Left lobe of liver (tissue), 2 donors: ENCODE measurements around the gene MAGEF1. TPM values are rescaled to one million over a fixed set of nuclear protein-coding genes. Genes with fewer than 3 reads are reported as not detected.

ENCODE experiments used
- ATAC-seq: fragments of 200-7000 bp; cut with Tn5 transposase; one replicate; pipeline ENCODE4 v1.9.1; 2020; ENCODE audit warnings: mild to moderate bottlenecking, moderate library complexity
- DNase-seq: peaks from one replicate; pipeline ENCODE4 v3.0.0-alpha.2; 2020; ENCODE audit warnings: low spot score
- total RNA-seq: library from RNA; stranded (reverse); gene quantifications from one replicate; pipeline ENCODE4 v1.2.1, GENCODE V29; 2021
- donor health status: DM: no; HTN: no; CAD: no; lungs with moderate emphysema.
- donor health status: DM: no; HTN: yes; CAD: no.

Gene MAGEF1
- total RNA-seq, 1 donor from 2014 or later = 12.0 TPM

DNA sequence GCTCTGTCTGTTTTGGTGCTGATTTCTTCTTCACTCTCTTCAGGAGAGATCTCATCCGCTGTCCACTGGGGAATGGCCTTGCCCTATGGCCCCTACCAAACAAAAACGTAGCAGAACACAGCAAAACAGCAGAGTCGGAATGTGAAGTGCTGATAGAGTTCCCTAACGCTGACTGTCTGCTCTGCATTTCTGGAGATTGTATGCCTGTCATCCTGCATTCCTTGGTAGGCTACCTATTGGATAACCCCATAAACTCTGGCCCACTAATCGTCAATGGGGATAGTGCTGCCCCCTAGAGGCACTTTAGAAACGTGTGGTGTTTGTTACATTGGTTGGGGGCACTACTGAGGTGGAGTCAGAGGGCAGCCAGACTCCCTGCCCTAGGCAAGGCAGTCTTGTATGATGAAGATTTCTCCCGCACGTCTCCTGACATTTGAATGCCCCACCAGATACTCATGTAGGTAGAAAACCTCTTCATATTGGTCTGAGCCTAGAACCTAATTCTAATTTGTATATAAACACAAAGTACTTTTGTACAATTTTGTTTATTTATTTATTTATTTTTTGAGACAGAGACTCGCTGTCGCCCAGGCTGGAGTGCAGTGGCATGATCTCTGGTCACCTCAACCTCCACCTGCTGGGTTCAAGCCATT lies 15.6 kb upstream of the MAGEF1 start:
- ATAC-seq (peak; percentile 99), DNase-seq (peak; percentile 56)

DNA sequence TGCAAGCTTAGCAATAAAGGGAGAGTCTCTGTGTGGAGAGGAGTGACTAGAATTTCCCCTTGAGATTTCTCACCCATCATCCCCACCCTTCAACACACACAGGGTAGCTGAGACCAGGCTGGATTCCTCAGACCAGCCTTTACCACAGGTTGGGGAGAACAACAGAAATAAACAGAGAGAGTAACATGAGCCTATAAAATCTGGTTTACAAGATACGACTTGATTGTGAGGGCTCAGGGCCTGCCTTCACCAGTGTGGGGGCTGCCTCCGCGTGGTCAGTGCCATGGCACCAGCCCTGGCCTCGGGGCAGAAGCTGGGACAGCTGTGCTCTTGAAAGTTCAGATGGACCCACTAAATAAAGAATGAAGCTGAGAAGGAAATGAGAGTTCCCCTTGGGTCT lies 14.6 kb upstream of the MAGEF1 start:
- no peak for ATAC-seq
- peak; percentile 23 for DNase-seq

DNA sequence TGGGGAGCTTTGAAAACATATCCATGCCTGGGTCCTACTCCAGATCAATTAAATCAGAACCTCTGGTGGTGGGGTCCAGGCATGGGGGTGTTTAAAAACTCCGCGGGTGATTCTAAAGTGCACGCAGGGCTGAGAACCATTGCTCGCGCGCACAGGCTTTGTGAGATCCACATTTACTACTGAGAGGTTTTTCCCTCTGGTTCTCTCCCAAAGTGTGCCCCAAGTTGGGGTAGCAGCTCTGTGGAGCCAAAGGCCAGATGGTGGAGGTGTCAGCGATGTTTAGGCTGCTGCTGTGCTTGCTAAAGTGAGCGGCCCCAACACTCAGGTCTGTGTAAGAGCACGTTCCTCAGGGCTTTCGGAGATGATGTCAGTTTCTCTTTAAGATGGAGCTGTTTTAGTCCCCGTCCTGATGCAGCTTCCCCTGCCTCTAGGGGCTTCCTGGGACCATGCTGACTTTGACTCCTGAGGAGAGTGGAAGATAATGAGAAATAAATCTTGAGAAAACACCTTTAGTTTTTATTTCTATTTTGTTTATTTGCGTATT lies 13.4 kb upstream of the MAGEF1 start:
- ATAC-seq = no peak
- peak; percentile 23 for DNase-seq

DNA sequence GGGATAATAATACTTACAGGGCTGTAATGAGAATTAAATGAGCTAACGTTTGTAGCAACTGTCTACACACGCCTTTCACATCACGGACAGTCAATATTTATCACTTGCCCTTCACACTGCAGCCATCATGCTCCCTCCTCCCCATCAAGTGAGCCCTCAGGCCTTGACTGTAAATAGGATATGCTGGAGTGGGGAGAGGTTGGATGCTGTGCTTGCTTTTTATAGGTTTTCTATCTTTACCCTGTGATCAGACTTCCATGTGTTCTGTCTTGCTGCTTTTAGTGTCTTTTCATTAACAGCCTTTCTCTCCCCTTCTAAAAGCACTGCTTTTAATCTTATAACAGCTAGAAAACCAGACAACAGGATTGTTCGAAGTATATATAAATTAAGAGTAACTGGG lies 12.8 kb upstream of the MAGEF1 start:
- DNase-seq = no peak
- no peak for ATAC-seq

DNA sequence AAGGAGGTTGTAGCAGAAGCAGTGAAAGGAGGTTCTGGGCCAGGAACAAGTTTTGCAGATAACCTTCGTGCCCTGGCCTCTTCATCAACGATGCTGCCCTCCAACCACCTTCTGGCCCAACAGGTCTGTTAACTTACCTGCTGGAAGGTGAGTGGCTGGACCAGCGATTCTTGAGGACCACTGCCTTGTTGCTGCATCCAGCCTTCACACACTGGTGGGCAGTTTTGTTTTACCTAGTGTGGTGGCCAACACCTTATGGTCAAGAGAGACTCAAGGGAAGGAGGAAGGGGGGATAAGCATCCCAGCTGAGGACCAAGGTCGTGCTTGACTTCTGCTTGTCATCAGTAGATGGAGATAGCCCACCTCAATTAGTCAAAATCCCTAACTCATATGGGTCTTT lies 7.8 kb upstream of the MAGEF1 start:
- ATAC-seq (no peak), DNase-seq (peak; percentile 28)

DNA sequence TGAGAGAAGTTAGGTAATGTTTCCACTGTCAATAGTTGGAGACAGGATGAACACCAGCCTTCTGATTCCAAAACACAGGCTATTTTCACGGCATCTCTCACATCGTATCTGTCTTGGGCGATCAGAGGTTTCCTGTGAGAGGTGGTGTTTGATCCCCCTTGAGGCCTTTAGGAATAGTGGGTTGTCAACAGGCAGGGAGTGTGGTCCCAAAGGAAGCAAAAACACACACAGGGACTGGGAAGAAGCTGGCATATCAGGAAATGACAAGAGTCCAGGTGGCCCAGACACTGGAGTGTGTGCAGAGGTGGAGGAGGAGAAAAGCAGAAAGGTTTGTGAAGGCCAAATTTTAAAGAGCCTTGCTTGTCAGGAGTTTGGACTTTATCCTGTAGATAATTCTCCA lies 6.6 kb upstream of the MAGEF1 start:
- ATAC-seq = no peak
- peak; percentile 5 for DNase-seq

DNA sequence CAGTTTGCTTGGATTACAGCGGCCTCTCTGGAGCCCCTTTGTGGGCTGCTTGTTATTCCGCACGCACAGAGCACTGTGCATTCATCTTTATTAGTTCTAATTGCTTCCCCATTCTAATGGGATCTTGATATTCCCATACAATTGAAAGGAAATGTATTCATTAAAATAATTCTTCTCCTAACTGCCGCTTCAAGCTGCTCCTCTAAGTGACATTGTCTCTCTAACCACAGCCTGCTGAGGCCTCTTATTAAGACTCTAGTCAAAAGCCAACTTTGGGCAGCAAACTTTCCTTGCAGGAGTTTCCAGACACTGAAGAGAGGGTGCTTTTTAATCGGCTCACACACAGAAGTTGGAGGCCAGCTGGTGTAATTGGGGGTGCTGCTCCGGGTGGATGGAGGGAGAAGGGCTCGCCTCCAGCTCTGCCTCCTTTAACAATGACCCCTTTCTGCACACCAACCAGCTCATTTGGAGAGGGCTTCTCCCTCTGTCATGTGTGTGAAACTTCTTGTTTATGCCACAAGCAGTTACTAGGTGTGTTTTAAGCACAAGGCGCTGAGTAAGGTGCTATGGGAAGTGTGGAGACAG lies 5.6 kb upstream of the MAGEF1 start:
- ATAC-seq (no peak), DNase-seq (peak; percentile 11)

DNA sequence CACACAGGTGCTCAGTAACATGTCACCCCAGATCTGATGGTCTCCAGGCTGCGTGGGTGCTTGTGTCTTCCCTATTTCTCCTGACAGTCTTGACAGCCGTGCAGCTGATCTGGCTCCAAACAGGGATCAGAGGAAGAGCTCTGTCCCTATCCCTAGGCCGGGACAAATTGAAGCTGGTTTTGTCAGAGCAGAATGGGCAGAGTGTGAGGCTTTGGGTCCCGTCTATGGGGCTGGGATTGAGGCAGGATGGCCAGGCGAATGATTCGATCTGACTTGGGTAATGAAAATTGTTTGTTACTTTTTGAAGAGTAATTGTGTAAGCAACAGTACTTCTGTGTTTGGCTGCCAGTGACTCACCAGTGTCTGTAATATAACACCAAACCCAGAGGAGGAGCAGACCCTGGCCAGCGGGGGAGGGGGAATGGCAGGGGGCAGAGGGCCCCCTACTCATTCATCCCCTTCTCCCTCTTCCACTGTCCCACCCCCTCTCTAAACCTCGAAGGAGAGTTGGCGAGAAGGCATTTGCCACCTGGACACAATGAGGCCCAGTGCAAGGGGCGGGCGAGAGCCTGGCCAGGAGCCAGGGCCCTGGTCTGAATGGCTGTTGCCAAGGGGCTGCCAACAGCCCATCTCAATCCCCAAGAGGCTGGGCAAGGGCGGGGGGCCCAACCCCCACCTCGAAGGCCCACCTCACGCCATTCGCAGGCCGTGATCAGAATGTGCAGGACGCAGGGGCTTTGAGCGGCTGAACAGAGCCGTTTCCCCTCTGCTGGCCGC lies 4.9 kb upstream of the MAGEF1 start:
- ATAC-seq (no peak), DNase-seq (peak; percentile 42)

DNA sequence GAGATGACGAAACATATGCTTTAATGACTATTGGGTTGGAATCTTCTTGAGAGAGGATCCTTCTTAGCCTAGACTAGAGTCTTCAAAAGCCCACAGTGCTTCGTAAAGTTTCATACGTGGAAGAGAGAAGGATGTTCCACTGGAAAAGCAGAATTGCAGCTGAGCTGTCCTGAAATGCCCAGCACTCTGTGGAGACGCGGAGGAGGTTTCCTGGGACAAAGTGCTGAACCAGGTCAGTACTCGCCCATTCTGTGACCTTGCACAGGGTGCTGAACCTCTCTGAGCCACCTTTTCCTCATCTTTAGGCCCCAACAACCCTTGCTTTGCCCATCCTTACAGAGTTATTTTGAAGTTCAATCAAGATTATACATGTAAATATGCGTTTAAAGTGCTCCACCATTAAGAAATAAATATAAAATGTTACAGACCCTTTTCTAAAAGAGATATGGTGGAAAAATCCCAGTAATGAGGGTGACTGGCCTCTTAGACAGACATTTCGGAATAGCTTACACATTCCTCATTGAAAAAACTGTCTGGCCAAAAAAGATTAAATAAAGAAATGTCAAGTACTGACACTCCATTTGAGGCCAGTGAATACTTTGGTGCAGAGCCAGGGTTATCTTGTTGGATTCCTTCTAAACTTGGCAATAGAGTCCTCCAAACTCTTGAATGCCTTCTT lies 4.2 kb upstream of the MAGEF1 start:
- DNase-seq = peak; percentile 10
- ATAC-seq = no peak

DNA sequence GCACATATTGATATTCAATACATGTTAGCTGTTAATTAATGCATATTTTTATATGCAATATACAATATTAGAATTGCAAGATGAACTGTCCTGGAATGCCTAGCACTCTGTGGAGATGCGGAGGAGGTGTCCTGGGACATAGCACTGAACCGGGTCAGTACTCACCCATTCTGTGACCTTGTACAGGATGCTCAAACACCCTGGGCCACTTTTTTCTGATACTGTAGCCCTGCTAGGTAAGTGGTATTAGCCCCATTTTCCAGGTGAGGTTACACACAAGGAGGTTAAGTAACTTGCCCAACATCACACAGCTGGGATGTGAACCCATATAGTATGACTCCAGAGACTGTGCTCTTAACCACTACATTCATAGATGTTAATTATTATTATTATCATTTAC lies 1.7 kb upstream of the MAGEF1 start:
- ATAC-seq (no peak), DNase-seq (no peak)

DNA sequence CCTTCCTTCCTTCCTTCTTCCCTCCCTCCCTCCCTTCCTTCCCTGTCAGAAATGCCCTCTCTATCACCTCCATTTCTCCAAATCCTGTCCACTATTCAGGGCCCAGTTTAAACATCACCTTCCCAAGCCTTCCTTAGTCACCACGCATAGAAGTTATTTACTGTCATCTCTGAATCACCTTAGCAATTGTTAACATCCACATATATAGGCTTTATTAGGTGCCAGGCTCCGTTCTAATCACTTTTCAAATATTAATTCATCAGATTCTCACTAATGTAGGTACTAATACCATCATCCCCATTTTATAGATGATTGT lies 1.1 kb upstream of the MAGEF1 start:
- ATAC-seq = no peak
- no peak for DNase-seq

DNA sequence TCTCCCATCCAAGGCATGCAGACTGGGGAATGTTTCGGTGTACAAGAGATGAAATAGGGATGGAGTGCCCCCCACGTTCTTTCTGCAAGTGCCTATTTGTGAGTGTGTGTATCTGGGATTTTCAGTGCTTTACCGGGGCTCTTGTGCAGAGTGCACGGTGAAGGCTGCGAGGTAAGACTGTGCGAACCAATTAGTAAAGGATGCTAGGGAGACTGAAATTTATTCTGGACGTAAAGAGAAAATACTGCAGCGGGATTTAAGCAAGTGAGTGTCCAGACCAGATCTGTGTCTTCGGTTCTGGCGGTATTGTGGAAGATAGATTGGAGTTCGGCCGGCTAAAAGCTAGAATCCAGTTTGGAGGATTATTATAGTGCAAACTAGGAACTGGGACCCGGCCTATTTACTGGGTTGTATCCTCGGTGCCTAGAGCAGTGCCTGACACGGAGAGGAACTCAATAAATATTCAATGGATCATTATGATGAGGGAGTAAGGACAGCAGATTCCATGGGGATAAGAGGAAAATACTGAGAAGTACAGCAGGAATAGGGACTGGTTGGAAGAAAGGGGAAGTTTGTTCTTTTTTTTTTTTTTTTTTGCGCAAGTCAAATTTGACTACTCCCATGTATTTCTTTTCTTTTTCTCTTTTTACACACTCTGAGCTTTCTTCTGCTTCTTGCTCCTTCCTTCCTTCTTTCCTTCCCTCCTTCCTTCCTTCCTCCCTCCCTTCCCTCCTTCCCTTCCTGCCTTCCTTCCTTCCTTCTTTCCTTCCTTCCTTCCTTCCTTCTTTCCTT lies 580 bp upstream of the MAGEF1 start:
- DNase-seq = no peak
- no peak for ATAC-seq

DNA sequence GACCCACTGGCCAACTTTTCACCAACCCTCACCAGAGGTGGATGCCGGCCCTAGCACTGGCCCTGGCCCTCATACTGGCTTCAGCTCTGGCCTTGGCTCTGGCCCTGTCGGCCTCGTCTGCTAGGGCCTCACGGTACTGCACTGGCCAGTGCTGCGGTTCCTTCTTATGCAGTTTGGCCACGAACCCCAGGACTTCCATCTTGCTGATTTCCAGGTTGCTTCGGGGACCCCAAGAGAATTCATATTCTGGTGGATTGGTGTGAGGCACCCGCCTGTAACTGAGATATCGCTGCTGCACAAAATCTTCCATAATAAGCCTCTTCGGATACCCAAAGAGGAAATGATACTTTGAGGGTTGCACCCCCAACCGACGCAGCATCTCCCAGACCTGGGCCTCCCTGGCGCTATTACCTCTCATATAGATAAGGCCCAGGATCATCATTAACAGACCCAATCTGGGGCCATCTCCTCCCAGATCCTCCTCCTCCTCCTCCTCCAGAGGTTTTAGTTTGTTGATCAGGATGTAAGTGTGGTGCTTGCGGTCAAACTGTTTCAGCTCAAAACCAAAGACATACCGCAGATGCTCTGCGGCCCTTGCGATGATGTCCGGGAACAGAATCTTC lies 883 bp downstream of the MAGEF1 start:
- ATAC-seq = peak; percentile 13
- DNase-seq = peak; percentile 41

DNA sequence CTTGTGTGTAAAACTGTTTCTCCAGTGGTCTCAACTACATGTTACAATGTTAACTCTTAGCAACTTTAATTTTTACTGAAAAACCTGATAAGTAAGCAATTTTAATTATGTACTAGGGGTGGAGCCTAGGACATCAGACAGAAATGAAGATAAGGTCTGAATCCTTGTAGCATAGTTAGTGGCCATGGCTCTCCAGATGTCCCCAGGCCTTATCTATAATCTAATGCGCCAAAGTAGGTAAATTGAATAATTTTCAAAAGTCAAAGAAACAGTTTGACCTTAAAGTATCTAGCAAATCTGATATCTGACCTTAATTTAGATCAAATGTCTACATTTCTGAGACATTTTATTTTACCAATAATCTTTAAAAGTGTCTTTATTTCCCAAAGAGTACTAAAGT lies 8.2 kb downstream of the MAGEF1 start:
- DNase-seq (no peak), ATAC-seq (no peak)

DNA sequence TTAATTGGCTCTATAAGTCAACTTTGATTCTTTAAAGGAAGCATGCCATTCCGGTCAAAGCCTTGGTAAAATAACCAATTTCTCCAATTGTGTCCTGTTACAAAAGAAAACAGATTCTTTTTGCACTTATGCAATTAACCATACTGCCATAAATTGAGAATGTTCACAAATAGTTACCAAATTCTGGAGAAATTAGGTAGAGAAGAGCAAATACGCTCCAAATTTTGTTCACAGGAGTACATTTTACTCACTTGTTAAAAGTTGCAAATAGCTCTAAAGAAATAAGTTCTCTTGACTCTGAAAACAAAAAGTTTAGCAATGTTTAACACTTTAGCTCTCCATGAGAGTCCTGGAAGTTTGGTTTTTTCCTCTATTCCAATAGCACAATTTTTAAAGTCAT lies 11.1 kb downstream of the MAGEF1 start:
- ATAC-seq (no peak), DNase-seq (no peak)

DNA sequence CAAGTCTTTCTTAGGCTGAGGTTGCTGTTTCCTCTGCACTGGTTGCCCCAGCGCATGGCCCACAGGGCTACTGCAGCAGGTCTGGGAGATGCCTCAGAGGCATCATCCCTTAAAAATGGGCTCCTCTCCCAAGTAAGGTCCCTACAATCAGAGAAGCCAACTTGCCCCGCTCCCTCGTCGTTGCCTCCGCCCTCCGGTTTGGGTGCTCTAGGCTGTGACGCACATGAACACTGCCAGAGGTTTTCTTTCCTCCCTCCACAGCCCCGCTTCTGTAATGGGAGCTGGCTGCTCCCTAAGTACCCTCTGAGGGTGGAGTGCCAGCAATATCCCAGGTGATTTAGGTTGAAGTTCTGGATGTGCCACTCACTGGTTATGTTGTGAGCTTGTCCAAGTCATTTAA lies 14.0 kb downstream of the MAGEF1 start:
- no peak for ATAC-seq
- DNase-seq = no peak

DNA sequence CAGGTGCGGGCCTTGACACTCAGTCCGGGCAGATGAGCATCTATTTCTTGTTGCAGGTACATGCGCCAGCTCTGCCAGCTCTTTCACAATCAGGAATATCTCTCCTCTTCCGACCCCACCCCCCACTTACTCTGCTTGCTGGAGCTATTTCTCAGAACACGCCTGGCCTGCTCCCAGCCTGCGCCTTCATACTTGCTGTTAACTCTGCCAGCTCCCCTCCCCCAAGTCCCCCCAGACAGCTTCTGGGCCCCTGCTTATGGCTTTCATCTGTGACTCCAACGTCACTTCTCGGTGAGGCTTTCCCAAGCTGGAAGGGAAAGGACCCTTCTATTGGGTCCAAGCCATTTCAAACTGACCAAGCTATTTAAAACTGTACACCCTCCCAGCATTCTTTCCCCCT lies 15.2 kb downstream of the MAGEF1 start:
- peak; percentile 47 for DNase-seq
- peak; percentile 62 for ATAC-seq

DNA sequence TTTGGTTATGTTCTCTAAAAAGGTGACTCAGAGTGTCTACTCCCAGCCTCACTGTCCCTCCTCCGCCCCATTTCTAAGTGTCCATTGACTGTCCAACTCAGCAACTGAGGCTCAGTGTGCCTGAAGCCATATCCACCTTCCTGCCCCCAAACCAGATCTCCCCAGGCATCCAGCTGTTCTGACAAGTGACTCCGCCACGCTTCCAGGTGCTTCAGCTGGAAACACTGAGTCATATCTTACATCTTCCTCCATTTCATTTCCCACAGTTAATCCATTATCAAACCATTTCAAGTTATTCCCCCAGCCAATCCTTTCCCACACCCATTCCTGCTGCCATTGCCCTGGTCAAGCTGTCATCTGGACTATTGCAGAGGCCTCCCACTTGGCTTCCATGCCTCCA lies 17.1 kb downstream of the MAGEF1 start:
- no peak for ATAC-seq
- DNase-seq = no peak

DNA sequence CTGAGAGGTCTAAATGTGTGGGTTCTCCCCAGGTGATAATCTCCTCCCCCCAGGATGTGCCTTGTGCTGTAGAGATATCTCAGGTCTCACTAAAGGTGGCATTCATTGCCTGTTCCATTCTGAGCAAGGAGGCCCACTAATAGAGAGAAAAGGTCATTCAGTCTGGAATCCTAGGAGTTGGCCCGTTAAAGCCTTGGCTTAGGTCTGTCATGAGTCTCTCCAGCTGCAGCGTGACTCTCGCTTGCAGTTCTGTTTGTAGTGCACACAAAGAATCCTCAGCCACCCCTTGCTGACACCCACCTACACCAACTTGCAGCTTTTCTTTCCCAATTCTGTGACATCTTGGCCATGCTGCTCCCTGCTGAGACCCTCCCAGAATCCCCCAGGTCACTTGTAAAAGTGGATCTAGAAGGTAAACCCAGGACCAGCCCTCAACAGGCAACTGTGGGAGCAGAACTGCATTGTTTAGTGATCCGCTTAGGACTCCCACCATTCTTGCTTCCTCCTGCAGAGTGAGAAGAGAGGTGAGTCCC lies 17.7 kb downstream of the MAGEF1 start:
- ATAC-seq (no peak), DNase-seq (no peak)
